HepG2 (cell line): ENCODE measurements around the gene RAB1B. TPM values are rescaled to one million over a fixed set of nuclear protein-coding genes. Genes with fewer than 3 reads are reported as not detected.

Experiments
- ATAC-seq: fragments of 200-7000 bp; cut with Tn5 transposase; 3 replicates; pipeline ENCODE4 v1.9.1; 2020; ENCODE audit warnings: mild to moderate bottlenecking, moderate library complexity
- BruUV-seq: library from RNA; stranded (reverse); fragments of 400-500 nt; replicated peaks from 2 replicates; lab custom pipeline; 2021; lab: Mats Ljungman, UMichigan
- CTCF ChIA-PET: fragments of 300-600 bp; formaldehyde crosslinking; extraction: SDS; loops from one replicate; lab custom pipeline; 2021; ENCODE audit warnings: low total read pairs, inconsistent platforms, low intra/inter-chr PET ratio; lab: Yijun Ruan, JAX
- POLR2A ChIA-PET: fragments of 350-600 bp; sonication (Branson Sonifier 250); formaldehyde crosslinking; loops from one replicate; lab custom pipeline; 2020; ENCODE audit warnings: antibody characterized with exemption, inconsistent platforms; lab: Yijun Ruan, JAX
- DNase-seq: peaks from one replicate; pipeline ENCODE4 v3.0.0-alpha.2; 2015; ENCODE audit warnings: low spot score
- FAIRE-seq: peaks from 3 replicates; lab custom pipeline; 2011; peaks lifted over from hg19 to GRCh38; lab: Jason Lieb, UNC
- H2AFZ ChIP-seq: one replicate; pipeline ENCODE4 v1.6.1; 2011; ENCODE audit warnings: low read length, inconsistent platforms
- H3K27ac ChIP-seq: fragments of 300-600 bp; 3 replicates; pipeline ENCODE4 v1.8.0; 2011; ENCODE audit warnings: mixed run types, mild to moderate bottlenecking, mixed read lengths, low read length, inconsistent platforms; ENCODE audit not compliant: insufficient read depth; ENCODE audit errors: extremely low read length
- H3K27me3 ChIP-seq, 2 experiments: fragments of 200-600 bp in 1 of 2; 2 replicates in 1 of 2; 3 replicates in 1 of 2; pipeline versions ENCODE4 v1.6.0 to v1.8.0; 2011; ENCODE audit warnings: low read length in 2 of 2, mild to moderate bottlenecking in 2 of 2, moderate library complexity in 2 of 2, inconsistent platforms in 1 of 2; ENCODE audit not compliant: insufficient read depth in 2 of 2, control insufficient read depth in 1 of 2
- H3K36me3 ChIP-seq, 2 experiments: fragments of 200-600 bp in 1 of 2; replicated peaks in 1 of 2; 2 replicates in 1 of 2; 3 replicates in 1 of 2; pipeline versions ENCODE4 v1.5.1 to v1.8.0; 2011; ENCODE audit warnings: low read length in 2 of 2, inconsistent platforms in 1 of 2; ENCODE audit not compliant: insufficient read depth in 2 of 2, control insufficient read depth in 1 of 2
- H3K4me1 ChIP-seq: 2 replicates; pipeline ENCODE4 v1.5.1; 2012; ENCODE audit warnings: low read length, inconsistent platforms; ENCODE audit not compliant: insufficient read depth
- H3K4me2 ChIP-seq: 2 replicates; pipeline ENCODE4 v1.6.0; 2011; ENCODE audit warnings: low read depth, low read length, inconsistent platforms
- H3K4me3 ChIP-seq, 3 experiments: fragments of 200-600 bp in 1 of 3; sonication (generic), shearing (Covaris generic) in 1 of 3; replicated peaks in 1 of 3; 2 replicates each; pipeline ENCODE4 v1.5.1; 2011 to 2016; ENCODE audit warnings: low read length in 3 of 3, inconsistent platforms in 2 of 3, low read depth in 2 of 3, mild to moderate bottlenecking in 2 of 3, control low read depth in 1 of 3, mixed read lengths in 1 of 3; ENCODE audit not compliant: insufficient read depth in 1 of 3
- H3K79me2 ChIP-seq: one replicate; pipeline ENCODE4 v1.6.1; 2011; ENCODE audit warnings: low read length, inconsistent platforms; ENCODE audit not compliant: insufficient read depth
- H3K9ac ChIP-seq: 2 replicates; pipeline ENCODE4 v1.6.0; 2011; ENCODE audit warnings: mild to moderate bottlenecking, low read depth, low read length, inconsistent platforms; ENCODE audit not compliant: insufficient read depth
- H3K9me3 ChIP-seq: 2 replicates; pipeline ENCODE4 v1.5.1; 2012; ENCODE audit warnings: mild to moderate bottlenecking, low read length
- H4K20me1 ChIP-seq: 2 replicates; pipeline ENCODE4 v1.6.0; 2011; ENCODE audit warnings: inconsistent platforms, mild to moderate bottlenecking, low read length, moderate library complexity; ENCODE audit not compliant: insufficient read depth
- CBFB ChIP-seq: sonication (generic); formaldehyde crosslinking; IDR thresholded peaks from 2 replicates; pipeline ENCODE4 v1.4.0; 2020; ENCODE audit warnings: missing genetic modification reagents
- CHD2 ChIP-seq: IDR thresholded peaks from 2 replicates; pipeline ENCODE4 v1.6.1; 2011; ENCODE audit warnings: low read depth, low read length, improper control_type of control experiment
- FOXA3 ChIP-seq: IDR thresholded peaks from 2 replicates; pipeline ENCODE4 v1.6.1; 2016; ENCODE audit warnings: missing genetic modification reagents, missing compliant biosample characterization
- FOXC1 ChIP-seq: sonication (generic); formaldehyde crosslinking; IDR thresholded peaks from 2 replicates; pipeline ENCODE4 v1.8.0; 2022; ENCODE audit warnings: mild to moderate bottlenecking, missing genetic modification reagents, borderline replicate concordance
- HCFC1 ChIP-seq: fragments of 150-350 bp; IDR thresholded peaks from 2 replicates; pipeline ENCODE4 v1.6.1; 2014; ENCODE audit warnings: low read depth, low read length
- IRX3 ChIP-seq: sonication (generic); formaldehyde crosslinking; IDR thresholded peaks from 2 replicates; pipeline ENCODE4 v1.8.1; 2023; ENCODE audit warnings: mild to moderate bottlenecking, low read depth, missing genetic modification reagents, borderline replicate concordance
- KDM5A ChIP-seq: fragments of 200-600 bp; sonication (generic); IDR thresholded peaks from 2 replicates; pipeline ENCODE4 v1.7.0; 2018; ENCODE audit warnings: antibody characterized with exemption, mild to moderate bottlenecking, low read length, borderline replicate concordance
- MBNL3 ChIP-seq: fragments of 250-450 bp; sonication (Bioruptor Pico); conservative IDR thresholded peaks from 2 replicates; pipeline ENCODE4 v1.8.0; 2022; ENCODE audit warnings: mild to moderate bottlenecking, inconsistent platforms
- NR2F6 ChIP-seq, 2 experiments: IDR thresholded peaks; 2 replicates each; pipeline ENCODE4 v1.6.1; 2016; ENCODE audit warnings: antibody characterized with exemption in 1 of 2, mild to moderate bottlenecking in 1 of 2
- NRL ChIP-seq: sonication (generic); formaldehyde crosslinking; IDR thresholded peaks from 2 replicates; pipeline ENCODE4 v1.5.0; 2020; ENCODE audit warnings: missing genetic modification reagents, mild to moderate bottlenecking, moderate library complexity, borderline replicate concordance
- REL ChIP-seq: sonication (generic); formaldehyde crosslinking; conservative IDR thresholded peaks from 2 replicates; pipeline ENCODE4 v1.8.0; 2022; ENCODE audit warnings: mild to moderate bottlenecking, missing genetic modification reagents, moderate library complexity
- SALL2 ChIP-seq: sonication (generic); formaldehyde crosslinking; IDR thresholded peaks from 2 replicates; pipeline ENCODE4 v1.8.1; 2023; ENCODE audit warnings: mild to moderate bottlenecking, missing genetic modification reagents, inconsistent platforms
- SMARCC2 ChIP-seq: fragments of 450-650 bp; IDR thresholded peaks from 2 replicates; pipeline ENCODE4 v1.6.1; 2017; ENCODE audit warnings: antibody characterized with exemption, mild to moderate bottlenecking
- SMC3 ChIP-seq: IDR thresholded peaks from 2 replicates; pipeline ENCODE4 v1.6.1; 2011; ENCODE audit warnings: low read length, improper control_type of control experiment
- TARDBP ChIP-seq: sonication (generic); formaldehyde crosslinking; IDR thresholded peaks from 2 replicates; pipeline ENCODE4 v1.8.0; 2022; ENCODE audit warnings: mild to moderate bottlenecking, missing genetic modification reagents
- TCF7L2 ChIP-seq: IDR thresholded peaks from 2 replicates; pipeline ENCODE4 v1.6.1; 2011; ENCODE audit warnings: mild to moderate bottlenecking, low read depth, low read length, moderate library complexity
- TFDP1 ChIP-seq: IDR thresholded peaks from 2 replicates; pipeline ENCODE4 v1.6.1; 2016; ENCODE audit warnings: missing compliant biosample characterization, missing genetic modification reagents, borderline replicate concordance
- ZNF552 ChIP-seq: sonication (generic); formaldehyde crosslinking; IDR thresholded peaks from 2 replicates; pipeline ENCODE4 v1.9.0; 2022; ENCODE audit warnings: missing genetic modification reagents, mild to moderate bottlenecking, borderline replicate concordance
- ZSCAN31 ChIP-seq: sonication (generic); formaldehyde crosslinking; IDR thresholded peaks from 2 replicates; pipeline ENCODE4 v1.5.0; 2020; ENCODE audit warnings: low read depth, mild to moderate bottlenecking, missing genetic modification reagents
- WGBS: methylation state at CpG from one replicate; pipeline ENCODE4 v1.1.6; 2017; ENCODE audit warnings: low lambda C conversion rate; 5-methylcytosine and 5-hydroxymethylcytosine counted together
- in situ Hi-C: cut with HindIII; loops from 2 replicates; pipeline ENCODE4 v1.10.0; 2017; ENCODE audit warnings: low pct_unique_long_range_greater_than_20kb; ENCODE audit not compliant: extremely low pct_ligation_motif_present
- intact Hi-C: fragments of 100-400 bp; cut with micrococcal nuclease; formaldehyde crosslinking; loops from one replicate; pipeline ENCODE4 v1.10.0; 2022; ENCODE audit not compliant: unreplicated experiment
- polyA plus RNA-seq, 8 experiments: library from polyadenylated mRNA; depleted of rRNA in 3 of 8; stranded (reverse) in 7 of 8; unstranded in 1 of 8; fragments of >200 nt; fragmentation: Illumina TruSeq in 4 of 8; extraction: Trizol in 4 of 8; gene quantifications; 2 replicates each; pipeline versions ENCODE4 v1.2.1 to v1.2.3, GENCODE V29; 2011 to 2016; ENCODE audit warnings: low read depth in 4 of 8, missing spikeins in 1 of 8, mixed read lengths in 1 of 8; ENCODE audit not compliant: insufficient read depth in 1 of 8
- total RNA-seq, 5 experiments: library from RNA; depleted of rRNA; stranded (reverse); fragments of >200 nt; fragmentation: Illumina TruSeq; extraction: Trizol; gene quantifications; 2 replicates each; pipeline ENCODE4 v1.2.3, GENCODE V29; 2016; ENCODE audit warnings: low read depth in 1 of 5

RAB1B gene
- total and polyA plus RNA-seq, 2 of the 13 experiments (the other 11 are each of a cell fraction or from before 2014, with no cell fraction given) = 77.9 to 87.9 TPM

GRCh38 chr11:66287889-66288670 is 19.6 kb downstream of the RAB1B start (continued):
- TF ChIP-seq FOXC1 (CRISPR knock-in tag) (0 out of 2 replicates have a peak, but pooled peaks have one; percentile 16), FOXA3 (CRISPR knock-in tag) (no peak), CHD2 (no peak), NR2F6 (IDR thresholded peaks at IDR 0.05) (peak; percentile 47), NR2F6 (CRISPR knock-in tag; IDR thresholded peaks at IDR 0.05) (no peak), SMC3 (no peak), REL (CRISPR knock-in tag) (no peak), ZNF552 (CRISPR knock-in tag) (no peak)

GRCh38 chr11:66288671-66289547 is 20.5 kb downstream of the RAB1B start, which contains the start of gene YIF1A:
Gene YIF1A (minus strand): TSS chr11:66289143. CDS start chr11:66288985, 158 bp downstream.
- in situ Hi-C loops = no loop called here
- intact Hi-C loops = loop anchor here (2.0 kb wide), 1 partner anchor 20 kb away; the partner anchor contains the start of gene RAB1B
- H3K9me3 ChIP-seq = no peaks in the 10 kb centered on the region
- WGBS = 2% methylated on average over 30 of the region's 87 CpGs
- H3K27ac ChIP-seq = peak within 1 kb of the TSS; percentile 97
- peaks cover 5 to 23% of the 10 kb centered on the region in 2 experiments; a peak in 4 of 5 replicates for H3K36me3 ChIP-seq
- FAIRE-seq = peak; percentile 97
- peak; percentile 99 for DNase-seq
- H3K4me3 ChIP-seq = peak within 1 kb of the TSS; percentile 79 to 95 (median 88)
- no peak within 1 kb of the TSS for H2AFZ ChIP-seq
- POLR2A ChIA-PET = interaction anchor here (0.6 to 5.7 kb wide), 30 partner anchors 9 to 576 kb away, joined by 3 to 121 read pairs (median 5); partner anchors contain the start of genes CCDC85B, CD248, DPP3 and MRPL11
- CTCF ChIA-PET = interaction anchor here (1.0 kb wide), 1 partner anchor 20 kb away, joined by 3 read pairs; no protein-coding TSS in a partner anchor
- peaks cover 61% of the 10 kb centered on the region for H3K4me1 ChIP-seq
- H3K9ac ChIP-seq = peak within 1 kb of the TSS; percentile 96
- H3K4me2 ChIP-seq = peak within 1 kb of the TSS; percentile 94
- no peaks in the 10 kb centered on the region for H4K20me1 ChIP-seq
- no TSS peak for BruUV-seq
- H3K27me3 ChIP-seq = peaks cover 0 to 22% of the 10 kb centered on the region in 2 experiments; a peak in 4 of 5 replicates
- ATAC-seq = peak; percentile 90
- peaks cover 29% of the 10 kb centered on the region for H3K79me2 ChIP-seq
- peak; percentile 39; the same call in 1 of the 2 replicates for TF ChIP-seq TFDP1 (CRISPR knock-in tag)
- no peak for TF ChIP-seq NRL (CRISPR knock-in tag)
- TF ChIP-seq TCF7L2 = no peak
- TF ChIP-seq CBFB (CRISPR knock-in tag) = no peak
- no peak for TF ChIP-seq SMARCC2
- TF ChIP-seq KDM5A = peak; percentile 37; the same call in 1 of the 2 replicates
- peak; percentile 32; the same call in 1 of the 2 replicates for TF ChIP-seq HCFC1
- TF ChIP-seq IRX3 (CRISPR knock-in tag) = no peak
- no peak for TF ChIP-seq MBNL3 (CRISPR knock-in tag)
- peak; percentile 70; the same call in 1 of the 2 replicates for TF ChIP-seq ZSCAN31 (CRISPR knock-in tag)
- TF ChIP-seq TARDBP = peak; percentile 57; the same call in 1 of the 2 replicates
- peak; percentile 68; the same call in 1 of the 2 replicates for TF ChIP-seq SALL2 (CRISPR knock-in tag)
